D721Med (cell line): Measurements from ENCODE around the gene NDC80.
A peak's percentile ranks its signal among the peaks of the same experiment; 100 is the strongest.

Experiments used
- DNase-seq: peaks from one replicate; pipeline ENCODE4 v3.0.0; 2011; ENCODE audit warnings: low spot score; ENCODE audit not compliant: insufficient read length
- FAIRE-seq: peaks from 2 replicates; lab custom pipeline; 2011; peaks lifted over from hg19 to GRCh38; lab: Jason Lieb, UNC
- CTCF ChIP-seq: IDR thresholded peaks from 2 replicates; pipeline ENCODE4 v1.5.1; 2012; ENCODE audit warnings: mild to moderate bottlenecking, control low read depth; ENCODE audit not compliant: insufficient read depth; ENCODE audit errors: missing control alignments

The NDC80 gene

GRCh38 chr18:2590303-2590702, 18.9 kb downstream of the NDC80 start:
- FAIRE-seq (peak; percentile 66), DNase-seq (no peak)
- TF ChIP-seq CTCF, result no peak

- no peak for DNase-seq
- no peak for FAIRE-seq
- TF ChIP-seq CTCF, result no peak
Measured at GRCh38 chr18:2597639-2598038, 26.3 kb downstream of the NDC80 start.

- FAIRE-seq (no peak), DNase-seq (no peak)
- no peak for TF ChIP-seq CTCF
Measured at GRCh38 chr18:2602844-2603243, 31.5 kb downstream of the NDC80 start.

- DNase-seq (no peak), FAIRE-seq (peak; percentile 82)
- no peak for TF ChIP-seq CTCF
Measured at GRCh38 chr18:2606335-2606734, 35.0 kb downstream of the NDC80 start.

- TF ChIP-seq CTCF, result no peak
- DNase-seq (no peak), FAIRE-seq (peak; percentile 6)
Measured at GRCh38 chr18:2609604-2610003, 38.2 kb downstream of the NDC80 start.

GRCh38 chr18:2610549-2610948, 39.2 kb downstream of the NDC80 start:
- TF ChIP-seq CTCF, result no peak
- FAIRE-seq, result peak; percentile 21
- no peak for DNase-seq

GRCh38 chr18:2612996-2613395, 41.6 kb downstream of the NDC80 start:
- FAIRE-seq (no peak), DNase-seq (no peak)
- no peak for TF ChIP-seq CTCF
